Daoy (cell line): ENCODE results near the gene PTPN1. TPM values are rescaled to one million over a fixed set of nuclear protein-coding genes. Genes with fewer than 3 reads are reported as not detected.

Experiments used
- DNase-seq: peaks from one replicate; pipeline ENCODE4 v3.0.0-alpha.2; 2015; ENCODE audit warnings: low read depth
- total RNA-seq: library from RNA; depleted of rRNA; stranded (reverse); fragments of >200 nt; shearing (Covaris generic); gene quantifications from 2 replicates; pipeline ENCODE4 v1.2.3, GENCODE V29; 2014; rRNA removed

Gene PTPN1
- total RNA-seq, 1 experiment from 2014 or later = 32.2 TPM

DNA sequence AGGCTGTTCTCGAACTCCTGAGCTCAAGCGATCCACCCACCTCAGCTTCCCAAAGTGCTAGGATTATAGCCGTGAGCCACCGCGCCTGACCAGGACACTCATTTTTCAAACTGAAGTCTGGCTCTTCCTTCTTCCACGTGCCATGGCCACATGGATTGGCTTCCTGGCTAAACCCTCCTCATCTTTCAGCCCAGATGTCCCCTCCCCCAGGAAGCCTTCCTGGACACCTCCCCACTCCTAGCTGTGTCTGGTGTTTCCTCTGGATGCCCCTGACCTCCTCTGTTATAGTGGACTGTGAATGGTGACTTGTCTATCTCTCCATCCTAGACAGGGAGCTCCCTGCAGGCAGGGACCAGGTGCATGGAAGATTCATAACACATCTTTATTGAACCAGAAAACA, 124.0 kb downstream of the PTPN1 start:
- DNase-seq = no peak

Other genes starting within 250 kb of the PTPN1 start
- 0.27 and 0.40 TPM in 2 replicates for gene RIPOR3, start 181.2 kb downstream of the PTPN1 start, total RNA-seq
- gene PARD6B, start 221.2 kb downstream of the PTPN1 start, total RNA-seq = 5.2 and 26.0 TPM in 2 replicates